Hindlimb muscle (tissue), 1 donor: ENCODE measurements around the gene TH. TPM values are rescaled to one million over a fixed set of nuclear protein-coding genes. Genes with fewer than 3 reads are reported as not detected.

Source experiments
- DNase-seq: peaks from one replicate; pipeline ENCODE4 v3.0.0-alpha.2; 2013
- polyA plus RNA-seq: library from polyadenylated mRNA; unstranded; fragments of 120-200 nt; gene quantifications from one replicate; pipeline ENCODE4 v1.2.1, GENCODE V29; 2013; ENCODE audit not compliant: insufficient read length

Gene TH
- polyA plus RNA-seq, 1 donor: 0.66 TPM

DNA sequence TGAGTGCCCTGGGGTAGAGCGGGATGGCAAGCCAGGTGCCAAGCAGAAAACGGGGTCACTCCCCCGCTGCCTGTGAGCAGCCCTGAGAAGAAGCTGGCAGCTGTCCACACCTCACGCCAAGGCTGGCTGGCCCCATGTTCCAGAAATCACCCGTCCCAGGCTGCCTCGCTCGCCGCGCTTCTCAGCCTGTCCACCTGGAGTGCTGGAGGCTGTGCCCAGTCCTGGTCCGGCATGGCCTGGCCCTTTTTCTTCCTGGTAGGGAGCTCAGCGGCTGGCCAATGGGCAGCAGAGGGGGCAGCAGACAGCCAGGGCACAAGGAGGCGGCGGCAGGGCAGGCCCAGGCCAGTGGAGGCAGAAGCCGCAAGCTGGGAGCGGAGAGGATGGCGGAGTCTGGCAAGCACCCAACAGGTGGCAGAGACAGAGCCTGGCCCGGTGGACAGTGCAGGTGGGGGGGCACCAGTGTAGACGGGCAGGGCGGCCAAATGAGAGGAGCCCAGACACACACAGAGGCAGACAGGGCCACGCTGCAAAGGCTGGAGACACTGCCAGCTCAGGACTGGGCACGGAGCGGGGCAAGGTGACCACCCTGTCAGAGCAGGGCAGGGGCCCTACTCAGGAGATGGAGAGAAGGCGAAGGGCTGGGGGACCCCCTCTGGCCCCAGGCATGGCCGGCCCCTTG, 37.2 kb upstream of the TH start:
- DNase-seq: no peak

DNA sequence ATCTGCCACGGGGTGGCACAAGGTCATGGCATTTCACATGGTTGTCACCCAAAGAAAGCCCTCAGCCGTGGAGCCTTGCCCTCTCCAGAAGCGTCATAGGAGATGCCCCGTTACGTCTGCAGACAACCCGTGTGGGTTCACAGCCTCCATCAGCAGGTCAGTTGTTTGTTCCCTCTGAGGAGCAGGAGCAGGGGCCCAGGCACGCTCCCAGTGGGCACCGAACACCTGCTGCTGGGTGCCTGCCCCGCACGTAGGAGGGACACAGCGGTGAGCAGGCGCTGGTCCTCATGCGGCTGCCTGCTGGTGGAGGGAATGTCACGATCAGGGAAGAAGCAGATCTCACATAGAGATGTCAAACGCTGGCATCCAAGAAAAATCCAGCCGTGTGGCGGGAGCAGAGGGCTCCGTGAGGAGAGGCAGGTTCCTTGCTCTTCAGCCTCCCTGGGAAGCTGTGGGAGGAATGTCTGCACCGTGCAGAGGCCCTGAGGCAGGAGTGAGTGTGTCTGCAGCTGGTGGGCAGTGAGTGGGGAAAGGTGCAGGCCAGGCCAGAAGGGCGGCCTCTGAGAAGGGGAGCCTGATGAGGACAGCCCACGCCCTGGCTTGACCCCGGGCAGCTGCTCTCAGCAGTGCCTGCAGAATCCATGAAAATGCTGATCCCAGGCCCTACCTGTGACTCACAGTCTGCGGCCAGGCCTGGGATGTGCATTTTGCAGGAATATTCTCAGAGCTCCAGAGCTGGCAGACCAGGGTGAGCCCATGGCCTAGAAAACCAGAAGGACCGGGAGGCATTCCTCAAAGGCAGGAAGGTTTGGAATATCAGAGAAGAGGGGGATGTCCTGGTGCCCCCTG, 36.4 kb upstream of the TH start:
- no peak for DNase-seq

DNA sequence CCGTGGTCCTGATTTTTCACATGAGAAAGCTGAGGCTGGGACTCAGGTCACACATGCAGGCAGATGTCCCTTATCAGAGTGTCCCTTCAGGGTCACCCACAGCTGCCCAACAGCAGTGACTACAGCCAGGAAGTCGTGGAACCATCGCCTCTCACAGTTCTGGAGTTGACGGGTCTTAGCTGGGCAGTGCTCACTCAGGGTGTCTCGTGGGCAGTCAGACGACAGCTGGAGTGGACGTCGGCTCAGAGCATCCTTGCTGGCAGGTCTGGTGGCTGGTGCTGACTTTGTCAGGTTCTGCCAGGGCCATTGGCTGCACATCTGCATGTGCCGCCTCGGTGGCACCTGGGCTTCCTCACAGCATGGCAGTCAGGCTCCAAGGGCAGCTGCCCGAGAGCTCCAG, 35.6 kb upstream of the TH start:
- no peak for DNase-seq

DNA sequence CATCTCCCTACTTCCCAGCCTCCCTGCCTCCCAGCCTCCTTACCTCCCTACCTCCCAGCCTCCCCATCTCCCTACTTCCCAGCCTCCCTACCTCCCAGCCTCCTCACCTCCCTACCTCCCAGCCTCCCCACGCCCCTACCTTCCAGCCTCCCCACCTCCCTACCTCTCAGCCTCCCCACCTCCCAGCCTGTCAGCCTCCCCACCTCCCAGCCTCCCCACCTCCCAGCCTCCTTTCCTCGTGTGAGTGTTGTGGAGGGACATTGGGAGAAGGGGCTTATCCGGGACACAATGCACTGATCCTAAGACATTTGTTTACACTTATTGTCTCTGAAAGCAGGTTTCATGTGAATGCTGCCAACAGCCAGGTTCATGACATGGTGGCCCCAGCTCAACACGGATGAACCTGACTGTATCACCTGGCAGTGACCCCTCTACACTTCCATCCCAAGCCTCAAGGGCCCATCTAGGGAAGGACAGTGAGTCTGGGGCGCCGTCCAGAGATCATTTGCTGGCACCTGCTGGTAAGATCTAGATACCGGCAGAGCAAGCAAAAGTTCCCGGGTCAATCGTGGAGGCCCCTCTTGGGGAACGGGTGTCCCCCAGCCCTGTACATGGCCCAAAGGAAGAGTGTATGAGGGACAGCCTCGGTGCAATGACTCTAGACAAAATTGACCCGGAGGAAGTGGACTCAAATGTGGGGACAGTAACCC, 34.5 kb upstream of the TH start:
- no peak for DNase-seq

DNA sequence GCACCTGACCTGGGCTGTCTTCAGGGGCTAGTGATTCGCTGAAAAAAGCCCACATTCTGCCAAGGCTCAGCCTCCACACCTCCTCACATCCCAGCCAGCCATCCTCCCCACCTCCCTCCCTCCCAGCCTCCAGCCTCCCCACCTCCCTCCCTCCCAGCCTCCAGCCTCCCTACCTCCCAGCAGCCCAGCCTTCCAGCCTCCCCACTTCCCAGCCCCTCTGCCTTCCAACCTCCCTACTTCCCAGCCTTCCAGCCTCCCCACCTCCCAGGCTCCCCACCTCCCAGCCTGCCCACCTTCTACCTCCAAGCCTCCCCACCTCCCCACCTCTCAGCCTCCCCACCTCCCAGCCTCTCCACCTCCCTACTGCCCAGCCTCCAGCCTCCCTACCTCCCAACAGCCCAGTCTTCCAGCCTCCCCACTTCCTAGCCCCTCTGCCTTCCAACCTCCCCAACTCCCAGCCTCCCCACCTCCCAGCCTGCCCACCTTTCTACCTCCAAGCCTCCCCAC, 33.7 kb upstream of the TH start:
- DNase-seq: no peak

DNA sequence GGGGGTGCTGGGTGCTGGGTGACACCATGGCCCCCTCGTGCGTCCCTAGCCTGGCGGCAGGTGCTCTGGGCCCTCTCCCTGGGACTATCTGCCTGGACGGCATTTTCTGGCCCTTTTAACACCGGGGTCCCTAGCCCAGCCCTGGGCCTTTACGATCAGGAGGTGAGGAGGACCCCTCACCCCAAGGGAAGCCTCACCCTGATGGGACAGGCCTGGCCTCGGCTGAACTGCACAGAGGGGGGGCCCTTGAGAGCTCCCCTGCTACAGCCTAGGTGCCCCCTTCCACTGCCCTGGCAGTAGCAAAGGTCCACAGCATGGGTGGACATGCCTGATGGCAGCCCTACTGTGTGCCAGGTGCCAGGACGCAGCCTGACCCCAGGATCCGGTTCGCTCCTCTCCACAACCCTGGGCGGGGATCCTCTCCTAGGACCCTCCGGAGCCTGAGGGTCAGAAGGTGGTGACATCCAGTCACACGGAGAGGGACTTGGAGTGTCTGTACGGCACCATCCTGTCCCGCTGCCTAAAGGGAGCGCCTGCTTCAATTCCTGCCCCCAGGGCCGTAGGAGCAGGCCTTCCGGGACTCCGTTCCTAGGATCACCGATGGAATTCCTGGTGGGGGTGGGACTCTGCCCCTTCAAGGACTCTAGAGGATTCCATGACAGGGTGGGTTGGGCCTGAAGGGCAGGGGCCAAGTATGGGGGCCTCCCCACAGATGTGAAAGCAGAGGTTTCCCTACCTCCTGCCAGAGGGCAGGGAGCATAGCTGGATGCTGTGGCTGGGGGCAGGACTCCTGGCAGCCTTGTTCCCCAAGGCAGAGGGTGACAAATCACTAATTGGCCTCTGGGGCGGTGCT, 33.0 kb upstream of the TH start:
- DNase-seq: no peak

DNA sequence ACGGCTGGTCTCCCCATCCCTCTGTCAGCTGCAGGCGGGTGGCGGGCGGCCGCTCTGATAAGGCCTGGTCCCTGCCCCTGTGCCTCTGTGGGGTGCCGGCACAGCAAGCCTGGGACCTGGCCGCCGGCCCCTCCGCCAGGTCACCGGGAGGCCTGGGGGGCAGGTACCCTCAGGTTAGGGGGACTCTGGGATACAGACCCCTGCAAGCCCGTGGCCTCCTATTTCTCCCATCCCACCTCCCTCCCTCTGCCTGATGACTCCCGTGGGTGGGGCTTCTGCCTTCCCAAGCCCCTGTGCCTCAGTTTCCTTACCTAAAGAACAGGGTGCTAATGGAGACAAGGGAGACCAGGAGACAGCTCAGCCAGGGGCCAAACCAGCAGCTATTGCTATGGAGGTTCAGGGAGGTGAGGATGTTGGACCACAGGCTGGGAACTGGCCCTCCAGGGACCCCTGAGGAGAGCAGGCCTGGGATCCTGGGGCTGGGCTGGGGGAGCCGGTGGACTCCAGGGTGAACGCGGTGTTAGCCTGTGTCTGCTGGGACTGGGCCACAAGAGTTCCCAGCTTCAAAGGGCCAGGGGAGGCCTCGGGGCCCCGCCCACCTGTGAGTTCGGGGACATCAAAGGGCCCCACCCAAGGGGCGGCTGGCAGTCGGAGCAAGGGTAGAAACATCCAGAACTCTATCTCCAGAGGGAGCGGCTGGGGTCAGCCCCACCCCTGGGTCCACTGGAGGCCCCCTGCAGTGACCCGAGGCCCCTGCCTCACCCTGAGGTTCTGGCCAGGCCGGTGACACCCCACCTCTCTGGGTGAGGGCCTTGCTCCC, 32.0 kb upstream of the TH start:
- DNase-seq: no peak

DNA sequence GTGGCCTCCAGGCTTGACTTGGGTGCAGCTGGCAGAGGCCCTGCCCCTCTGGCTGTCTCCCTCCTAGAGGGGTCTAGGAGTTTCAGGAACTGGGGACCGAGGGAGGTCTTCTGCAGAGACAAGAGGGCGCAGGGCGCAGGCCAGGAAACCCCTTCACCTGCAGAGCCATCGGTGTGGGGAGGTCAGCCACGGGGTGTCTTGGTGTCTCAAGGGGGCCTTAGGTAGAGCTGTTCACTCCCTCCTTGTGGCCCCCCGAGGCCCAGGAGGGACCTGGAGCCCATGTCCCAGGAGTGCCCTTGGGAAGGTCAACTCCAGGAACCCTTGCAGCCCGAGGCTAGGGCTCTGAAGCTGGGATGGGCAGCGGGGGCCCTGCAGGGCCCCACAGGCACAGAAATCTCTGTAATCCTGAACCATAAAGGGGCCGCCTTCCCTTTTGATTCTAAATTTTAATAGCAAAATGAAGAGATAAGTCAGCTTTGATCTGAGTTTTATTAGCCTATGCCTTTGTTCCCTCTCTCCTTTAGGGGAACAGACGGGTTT, 31.4 kb upstream of the TH start:
- DNase-seq: no peak

DNA sequence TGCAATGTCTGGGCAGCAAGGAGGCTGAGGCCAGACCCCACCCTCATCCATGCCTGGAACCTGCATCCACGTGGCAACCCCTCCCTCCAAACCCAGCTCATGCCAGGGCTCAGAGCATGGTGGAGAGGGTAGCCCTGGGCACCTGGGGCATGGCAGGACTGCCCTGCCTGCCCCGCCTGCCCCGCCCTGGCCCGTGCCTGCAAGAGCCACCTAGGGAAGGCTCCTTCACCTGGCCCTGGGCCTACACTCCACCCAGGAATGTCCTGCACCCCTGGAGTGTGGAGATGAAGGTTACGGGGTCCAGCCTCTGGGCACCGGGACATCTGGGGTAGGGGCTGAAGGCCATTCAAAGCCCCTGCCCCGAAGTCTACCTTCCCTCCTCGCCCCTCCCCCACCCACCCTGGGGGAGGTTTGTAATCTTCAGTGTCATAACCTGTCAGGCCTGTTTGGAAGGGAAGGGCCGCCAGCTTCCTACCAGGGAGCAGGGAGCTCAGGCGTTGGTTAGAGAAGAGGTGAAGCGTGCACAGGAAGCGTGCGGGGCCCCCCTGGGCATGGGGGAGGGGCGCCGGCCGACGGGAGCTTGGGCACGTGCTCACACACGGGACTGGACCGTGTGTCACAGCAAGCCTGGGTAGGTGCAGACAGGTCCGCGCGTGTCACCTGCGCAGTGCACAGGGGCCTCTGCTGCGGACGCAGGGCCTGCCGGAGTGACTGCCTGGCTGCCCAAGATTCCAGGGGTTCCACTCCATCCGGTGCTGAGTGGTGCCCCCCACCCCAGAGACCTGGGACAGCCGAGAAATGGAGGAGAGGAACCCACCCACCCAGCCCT, 30.7 kb upstream of the TH start:
- DNase-seq: no peak

DNA sequence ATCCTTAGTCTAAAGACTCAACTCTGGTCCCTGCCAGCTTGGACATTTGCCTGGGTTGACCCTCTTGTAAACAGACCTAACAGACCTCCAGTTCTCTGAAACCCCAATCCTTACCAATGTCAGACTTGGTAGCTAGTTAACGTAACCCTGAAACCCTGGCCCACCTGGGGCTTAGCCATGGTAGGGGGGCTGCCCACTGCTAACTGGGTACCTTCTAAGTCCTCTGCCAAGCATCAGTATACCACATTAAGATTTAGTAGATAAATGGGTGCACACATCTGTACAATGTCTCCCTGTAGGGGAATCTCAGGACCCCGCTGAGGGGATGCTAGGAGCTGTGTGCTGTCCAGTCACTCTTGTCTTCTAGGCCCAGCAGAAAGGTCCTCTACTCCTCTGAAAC, 29.9 kb upstream of the TH start:
- DNase-seq: no peak

DNA sequence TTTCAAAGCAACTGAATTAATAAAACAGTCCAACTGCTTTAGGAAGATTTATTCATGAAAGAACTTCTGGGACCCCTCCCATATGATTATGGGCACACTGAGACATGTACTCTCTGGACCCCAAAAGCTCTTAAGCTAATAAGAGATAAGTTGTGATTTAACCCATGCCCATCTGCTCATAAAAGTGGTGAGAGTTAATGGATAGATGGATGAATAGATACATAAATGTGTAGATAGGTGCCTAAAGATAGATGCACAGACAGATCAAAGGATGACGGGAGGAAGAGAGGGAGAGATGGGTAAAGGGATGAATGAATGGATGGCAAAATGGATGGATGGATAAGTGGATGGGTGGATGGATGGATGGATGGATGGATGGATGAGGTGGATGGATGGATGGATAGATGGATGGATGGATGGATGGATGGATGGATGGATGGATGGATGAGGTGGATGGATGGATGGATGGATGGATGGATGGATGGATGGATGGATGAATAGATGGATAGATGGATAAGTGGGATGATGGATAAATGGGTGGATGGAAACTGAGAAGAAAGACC, 29.4 kb upstream of the TH start:
- DNase-seq: no peak

DNA sequence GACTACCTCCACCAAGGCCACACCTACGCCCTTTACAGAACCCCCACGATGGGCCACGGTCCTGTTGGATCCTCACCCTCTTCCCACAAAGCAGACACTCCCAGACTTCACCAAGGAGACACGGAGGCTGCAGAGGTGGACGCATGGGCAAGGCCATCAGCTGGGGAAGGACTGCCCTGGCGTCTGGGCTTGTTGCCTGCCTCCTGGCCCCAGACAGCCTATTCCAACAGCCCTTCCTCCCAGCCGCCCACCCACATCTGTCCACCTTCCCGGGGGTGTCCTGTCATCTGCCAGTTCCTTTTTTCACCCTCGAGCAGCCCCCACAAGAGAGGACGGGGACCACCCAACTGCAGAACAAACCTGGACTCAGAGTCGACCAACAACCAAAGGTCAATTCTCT, 28.9 kb upstream of the TH start:
- no peak for DNase-seq

DNA sequence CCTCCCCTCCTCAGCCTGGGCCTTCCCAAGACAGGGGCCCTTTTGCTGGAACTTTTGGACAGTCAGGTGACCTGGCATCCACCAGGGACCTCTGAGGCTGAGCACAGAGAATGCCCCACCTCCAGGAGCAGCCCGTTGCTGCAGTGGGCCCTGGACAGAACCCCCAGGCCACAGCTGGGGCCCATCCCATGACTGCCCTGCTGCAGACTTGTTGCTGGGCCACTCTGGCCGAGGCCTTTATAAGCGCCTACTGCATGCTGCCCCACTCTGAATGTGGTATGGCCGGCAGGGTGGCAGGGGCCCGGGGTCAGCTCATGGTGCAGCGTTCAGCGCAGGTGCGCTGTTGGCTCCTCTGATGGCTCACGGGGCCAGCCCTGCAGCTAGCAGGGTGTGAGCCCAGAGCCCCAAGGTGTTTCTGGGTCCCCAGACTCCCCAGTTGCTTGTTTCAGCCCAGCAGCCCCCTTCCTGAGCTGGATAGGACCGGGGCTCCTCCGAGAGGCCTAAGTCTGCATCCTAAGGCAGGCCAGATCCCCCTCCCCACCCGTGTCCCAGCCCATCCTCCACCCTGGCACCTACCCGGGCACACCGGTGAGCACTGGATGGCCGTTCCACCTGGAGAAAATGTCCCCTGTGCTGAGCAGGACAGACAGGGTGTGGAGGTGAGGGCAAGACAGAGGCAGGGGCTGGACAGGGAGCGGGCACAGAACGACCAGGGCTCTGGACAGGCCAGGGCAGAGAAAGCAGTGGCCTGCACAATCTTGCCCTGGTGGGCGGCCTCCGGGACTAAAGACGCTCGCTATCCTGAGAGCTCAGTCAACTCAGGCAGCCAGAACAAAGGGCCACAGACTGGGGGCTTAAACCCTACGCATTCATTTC, 28.1 kb upstream of the TH start:
- DNase-seq: no peak

DNA sequence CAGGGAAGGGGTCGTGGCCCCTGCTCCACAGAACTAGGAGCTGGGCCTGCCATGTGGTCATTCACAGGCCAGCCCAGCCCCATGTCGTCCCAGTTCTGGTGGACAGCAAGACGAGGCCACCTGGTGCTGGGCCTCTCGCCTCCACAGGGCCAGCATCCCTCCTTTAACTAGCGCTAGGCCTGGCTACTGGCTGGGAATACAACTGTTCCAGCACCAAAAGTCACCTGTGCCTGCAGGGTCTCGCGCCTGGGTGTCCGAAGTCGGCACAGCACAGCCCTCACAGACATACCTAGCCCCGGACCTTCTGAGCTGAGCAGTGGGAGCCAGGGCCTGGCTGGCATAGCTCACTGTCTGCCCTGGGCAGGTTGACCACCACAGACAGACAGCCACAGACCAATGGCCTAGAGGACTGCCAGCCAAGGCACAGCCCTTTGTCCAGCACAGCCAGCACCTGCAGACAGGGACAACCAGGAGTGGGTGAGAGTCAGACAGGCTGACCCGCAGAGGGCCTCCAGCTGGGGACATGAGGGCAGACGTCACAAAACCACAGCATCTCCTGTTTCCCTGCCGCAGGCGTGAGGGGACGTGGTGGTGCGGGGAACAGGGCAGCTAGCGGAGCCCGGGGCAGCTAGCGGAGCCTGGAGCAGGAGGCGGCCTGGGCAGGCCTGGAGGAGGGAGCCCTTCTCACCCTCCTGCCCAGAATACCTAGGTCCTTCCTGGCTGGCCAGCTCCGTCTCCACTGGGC, 27.2 kb upstream of the TH start:
- no peak for DNase-seq

DNA sequence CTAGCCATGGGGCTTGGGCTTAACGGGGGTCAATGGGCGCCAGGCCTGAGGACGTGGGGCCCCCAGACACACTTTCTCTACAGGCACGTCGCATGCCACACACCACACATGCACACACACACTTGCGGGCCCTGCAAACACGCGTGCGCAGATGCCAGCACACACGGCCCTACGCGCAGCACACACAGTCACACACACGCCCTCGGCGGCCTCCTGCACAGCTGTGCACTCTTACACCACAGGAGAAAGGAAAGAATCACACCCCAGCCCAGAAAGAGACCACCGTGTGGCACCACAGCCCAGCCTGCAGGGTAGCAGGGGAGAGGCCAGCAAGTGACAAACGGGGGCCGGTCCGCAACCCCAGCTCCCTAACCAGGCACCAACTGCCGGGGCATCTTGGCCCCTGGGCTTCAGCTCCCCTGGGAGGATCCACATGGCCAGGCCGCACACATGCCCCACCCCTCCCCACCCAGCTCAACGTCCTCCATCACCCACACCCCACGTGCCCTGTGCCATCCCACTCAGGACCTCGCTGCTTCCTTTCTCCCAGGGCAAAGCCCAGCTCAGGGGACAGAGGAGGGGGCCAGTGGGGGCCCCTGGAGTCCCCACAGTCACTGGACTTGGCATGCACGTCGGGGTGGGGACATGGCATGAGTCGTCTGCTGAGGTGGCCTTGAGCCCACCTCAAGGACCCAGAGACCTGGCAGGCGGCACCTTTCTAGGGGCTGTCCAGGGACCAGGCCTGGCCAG, 26.3 kb upstream of the TH start:
- no peak for DNase-seq

DNA sequence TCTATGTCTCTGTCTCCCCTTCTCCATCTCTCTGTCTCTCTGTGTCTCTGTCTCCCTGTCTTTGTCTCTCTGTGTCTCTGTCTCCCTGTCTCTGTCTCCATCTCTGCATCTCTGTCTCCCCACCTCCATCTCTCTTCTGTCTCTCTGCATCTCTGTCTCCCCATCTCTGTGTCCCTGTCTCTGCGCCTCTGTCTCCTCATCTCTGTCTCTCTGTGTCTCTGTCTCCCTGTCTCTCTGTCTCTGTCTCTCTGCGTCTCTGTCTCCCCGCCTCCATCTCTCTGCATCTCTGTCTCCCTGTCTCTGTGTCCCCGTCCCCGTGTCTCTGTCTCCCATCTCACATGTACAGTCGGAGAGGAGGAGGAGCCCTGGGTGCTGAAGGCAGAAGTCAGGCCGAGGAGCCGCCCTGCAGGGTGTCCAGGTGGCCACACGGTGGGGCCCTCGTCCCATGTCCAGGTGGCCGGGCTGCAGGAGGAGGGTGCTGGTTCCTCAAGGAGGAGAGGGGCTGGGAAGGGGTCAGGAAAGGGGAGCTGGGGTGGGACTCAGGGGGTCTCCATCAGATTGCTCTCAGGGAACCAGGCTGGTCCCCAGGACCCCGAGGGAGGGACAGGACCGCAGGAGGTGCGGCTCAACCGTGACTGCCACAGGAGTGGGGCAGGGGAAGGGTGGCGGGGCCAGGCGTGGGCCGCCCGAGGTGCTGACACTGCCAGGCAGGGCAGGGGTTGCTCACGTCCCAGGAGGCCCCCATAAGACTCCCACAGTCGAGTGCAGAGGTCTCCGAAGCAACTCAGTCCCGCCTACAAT, 25.6 kb upstream of the TH start:
- DNase-seq: peak; percentile 71

DNA sequence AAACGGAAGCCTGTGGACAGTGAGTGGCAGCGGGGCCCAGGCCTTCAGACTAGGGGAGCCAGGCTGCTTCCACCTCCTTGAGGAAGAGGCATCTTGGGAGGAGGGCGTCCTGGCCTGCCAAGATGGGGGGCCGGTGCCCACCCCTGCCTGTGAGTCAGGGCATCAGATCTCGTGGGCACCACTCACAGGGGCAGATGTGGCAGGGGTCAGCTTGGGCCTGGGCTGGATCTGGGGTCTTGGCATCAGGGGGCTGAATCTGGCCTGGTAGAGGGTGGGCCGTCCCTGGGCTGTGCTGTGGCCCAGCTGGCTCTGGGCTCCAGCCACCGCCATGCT, 24.1 kb upstream of the TH start:
- no peak for DNase-seq
